Kidney (tissue), 14 donors: Measurements from ENCODE around the gene PRKCE. TPM values are rescaled to one million over a fixed set of nuclear protein-coding genes. Genes with fewer than 3 reads are reported as not detected.
"Not testable (repeated sequence)": the region's sequence is repeated elsewhere in the genome, so short reads cannot be mapped to it uniquely, and the experiment has no call there.

Source experiments
- DNase-seq, 5 donors: peaks; one replicate each; pipeline ENCODE4 v3.0.0-alpha.2; 2013 to 2020
- FAIRE-seq: peaks from 2 replicates; lab custom pipeline; 2012; peaks lifted over from hg19 to GRCh38; lab: Jason Lieb, UNC
- H3K27ac ChIP-seq, 2 donors: one replicate each; pipeline ENCODE4 v1.7.0; 2013; ENCODE audit warnings: low read depth in 2 of 2, low read length in 2 of 2, inconsistent platforms in 1 of 2
- H3K27me3 ChIP-seq: one replicate; pipeline ENCODE4 v1.7.1; 2013; ENCODE audit warnings: low read length, inconsistent platforms; ENCODE audit not compliant: control insufficient read depth, insufficient read depth
- H3K36me3 ChIP-seq, 3 donors: one replicate each; pipeline versions ENCODE4 v1.7.0 to v1.7.1; 2013; ENCODE audit warnings: low read length in 3 of 3, control low read depth in 1 of 3, inconsistent platforms in 1 of 3; ENCODE audit not compliant: insufficient read depth in 3 of 3, control insufficient read depth in 2 of 3
- H3K4me1 ChIP-seq, 3 donors: one replicate each; pipeline versions ENCODE4 v1.7.0 to v1.7.1; 2013; ENCODE audit warnings: low read length in 3 of 3, inconsistent platforms in 1 of 3, low read depth in 1 of 3; ENCODE audit not compliant: control insufficient read depth in 2 of 3, insufficient read depth in 2 of 3
- H3K4me3 ChIP-seq, 3 donors: one replicate each; pipeline versions ENCODE4 v1.7.0 to v1.8.1; 2013; ENCODE audit warnings: low read length in 3 of 3, control low read depth in 1 of 3, inconsistent platforms in 1 of 3
- H3K9ac ChIP-seq, 3 donors: one replicate each; pipeline versions ENCODE4 v1.7.0 to v1.7.1; 2013; ENCODE audit warnings: low read length in 3 of 3, control low read depth in 1 of 3, inconsistent platforms in 1 of 3
- H3K9me3 ChIP-seq, 3 donors: one replicate each; pipeline versions ENCODE4 v1.7.0 to v1.7.1; 2013; ENCODE audit warnings: low read length in 3 of 3, control low read depth in 1 of 3, inconsistent platforms in 1 of 3; ENCODE audit not compliant: control insufficient read depth in 2 of 3, insufficient read depth in 1 of 3
- CTCF ChIP-seq: IDR thresholded peaks from 3 replicates; pipeline ENCODE4 v1.5.1; 2012; ENCODE audit warnings: mild to moderate bottlenecking, moderate library complexity, borderline replicate concordance; ENCODE audit not compliant: insufficient read depth; ENCODE audit errors: extremely low read depth
- intact Hi-C: fragments of 100-400 bp; cut with DNase I; formaldehyde crosslinking; loops from one replicate; pipeline ENCODE4 v1.11.1; 2022
- polyA plus RNA-seq: library from polyadenylated mRNA; stranded (reverse); fragments of 350-450 nt; fragmentation: Illumina TruSeq; extraction: RNeasy Lipid Tissue Mini Kit (QIAGEN cat#74804); gene quantifications from one replicate; pipeline ENCODE4 v1.2.3, GENCODE V29; 2014; ENCODE audit warnings: low read depth, low replicate concordance; ENCODE audit not compliant: insufficient read depth
- total RNA-seq: library from RNA; stranded (reverse); fragmentation: NEBNext Ultra II Directional; extraction: Animal tissue kit (Norgen Biotek cat#: 25700); gene quantifications from one replicate; pipeline ENCODE4 v1.2.1, GENCODE V29; 2021
- donor health status: control.
- donor health status: control.
- donor health status: control.
- donor health status: control.
- donor health status: control.
- donor health status: DM: yes; HTN: yes; CAD: no.
- donor health status: Normal renal cell carcinoma (clear cell type).

Gene PRKCE
- total and polyA plus RNA-seq, 2 donors from 2014 or later = 11.1 to 27.3 TPM

GRCh38 chr2:45856391-45857274, 205.2 kb downstream of the PRKCE start:
- Histone ChIP-seq H3K4me1 (peaks cover 0 to 8% (median 0%) of the 10 kb centered on the region in 3 donors), H3K9me3 (no peaks in the 10 kb centered on the region), H3K9ac (no peak overlapping the region), H3K27me3 (no peaks in the 10 kb centered on the region), H3K36me3 (no peaks in the 10 kb centered on the region), H3K4me3 (no peak overlapping the region), H3K27ac (no peak overlapping the region)
- intact Hi-C loops = no loop called here
- FAIRE-seq (no peak), DNase-seq (no peak)
- no peak for TF ChIP-seq CTCF

- DNase-seq = no peak
- TF ChIP-seq CTCF = no peak
- FAIRE-seq = no peak
- intact Hi-C loops = no loop called here
- no peaks in the 10 kb centered on the region for H3K36me3 ChIP-seq
- no peak overlapping the region for H3K27ac ChIP-seq
- H3K4me1 ChIP-seq = peaks cover 0 to 8% (median 0%) of the 10 kb centered on the region in 3 donors
- no peaks in the 10 kb centered on the region for H3K27me3 ChIP-seq
- H3K9me3 ChIP-seq = no peaks in the 10 kb centered on the region
- H3K9ac ChIP-seq = no peak overlapping the region
- H3K4me3 ChIP-seq = no peak overlapping the region
Measured at GRCh38 chr2:45857275-45857609, 205.8 kb downstream of the PRKCE start.

- DNase-seq = peak in 1 of 5 donors; percentile 20
- Histone ChIP-seq H3K4me1 (peaks cover 0 to 8% (median 0%) of the 10 kb centered on the region in 3 donors), H3K4me3 (no peak overlapping the region), H3K9me3 (no peaks in the 10 kb centered on the region), H3K36me3 (no peaks in the 10 kb centered on the region), H3K27ac (no peak overlapping the region), H3K27me3 (no peaks in the 10 kb centered on the region), H3K9ac (no peak overlapping the region)
- no peak for TF ChIP-seq CTCF
- intact Hi-C loops = no loop called here
- FAIRE-seq = no peak
Measured at GRCh38 chr2:45857867-45858520, 206.5 kb downstream of the PRKCE start.

GRCh38 chr2:45858872-45859271, 207.4 kb downstream of the PRKCE start:
- H3K4me3 ChIP-seq, H3K27ac ChIP-seq, intact Hi-C loops, H3K9ac ChIP-seq, H3K4me1 ChIP-seq, FAIRE-seq, H3K9me3 ChIP-seq, H3K36me3 ChIP-seq, DNase-seq, H3K27me3 ChIP-seq: not testable (repeated sequence)
